Colonic mucosa (tissue), 4 donors: ENCODE measurements around the gene IL19. TPM values are rescaled to one million over a fixed set of nuclear protein-coding genes. Genes with fewer than 3 reads are reported as not detected.

Experiments used
- DNase-seq: peaks from one replicate; pipeline ENCODE4 v3.0.0-alpha.2; 2020
- H3K27ac ChIP-seq: fragments of 200-600 bp; one replicate; pipeline ENCODE4 v1.8.0; 2021
- H3K27me3 ChIP-seq: fragments of 200-600 bp; one replicate; pipeline ENCODE4 v1.8.0; 2021
- H3K36me3 ChIP-seq: fragments of 200-600 bp; one replicate; pipeline ENCODE4 v1.8.0; 2021
- H3K4me1 ChIP-seq: fragments of 200-600 bp; one replicate; pipeline ENCODE4 v1.8.0; 2021; ENCODE audit warnings: mild to moderate bottlenecking
- H3K4me3 ChIP-seq: fragments of 200-600 bp; one replicate; pipeline ENCODE4 v1.8.0; 2021
- H3K9ac ChIP-seq, 2 donors: one replicate each; pipeline ENCODE4 v1.7.0; 2013; ENCODE audit warnings: control low read depth in 2 of 2, low read depth in 2 of 2, low read length in 2 of 2
- H3K9me3 ChIP-seq: fragments of 200-600 bp; one replicate; pipeline ENCODE4 v1.8.0; 2021
- intact Hi-C: fragments of 100-400 bp; cut with DNase I; formaldehyde crosslinking; loops from one replicate; pipeline ENCODE4 v1.14.1; 2022
- total RNA-seq, 2 donors: library from RNA; stranded (reverse); fragmentation: NEBNext Ultra II Directional in 1 of 2; extraction: Animal tissue kit (Norgen Biotek cat#: 25700) in 1 of 2; gene quantifications; one replicate each; pipeline ENCODE4 v1.2.1, GENCODE V29; 2021
- TF ChIP-seq, protein P1 (sequence below): fragments of 200-600 bp; IDR thresholded peaks from one replicate; pipeline ENCODE4 v1.8.0; 2022; ENCODE audit warnings: antibody characterized with exemption, mild to moderate bottlenecking
- donor health status: healthy.
- donor health status: DM: no; HTN: no; CAD: no.
- donor health status: DM: no; HTN: no; CAD: no.

IL19 gene
- total RNA-seq, 2 donors from 2014 or later: 0.40 TPM; not detected in 1

DNA sequence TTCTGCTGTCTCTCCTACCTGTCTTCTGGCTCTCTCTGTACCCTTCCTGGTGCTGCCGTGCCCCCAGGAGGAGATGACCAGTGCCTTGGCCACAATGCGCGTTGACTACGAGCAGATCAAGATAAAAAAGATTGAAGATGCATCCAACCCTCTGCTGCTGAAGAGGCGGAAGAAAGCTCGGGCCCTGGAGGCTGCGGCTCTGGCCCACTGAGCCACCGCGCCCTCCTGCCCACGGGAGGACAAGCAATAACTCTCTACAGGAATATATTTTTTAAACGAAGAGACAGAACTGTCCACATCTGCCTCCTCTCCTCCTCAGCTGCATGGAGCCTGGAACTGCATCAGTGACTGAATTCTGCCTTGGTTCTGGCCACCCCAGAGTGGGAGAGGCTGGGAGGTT lies 38.1 kb upstream of the IL19 start:
- H3K4me1 ChIP-seq: no peaks in the 10 kb centered on the region
- no peak for DNase-seq
- H3K9ac ChIP-seq: no peak overlapping the region
- intact Hi-C loops: no loop called here
- peaks cover 10% of the 10 kb centered on the region for H3K36me3 ChIP-seq
- H3K4me3 ChIP-seq: no peak overlapping the region
- TF ChIP-seq, protein P1, sequence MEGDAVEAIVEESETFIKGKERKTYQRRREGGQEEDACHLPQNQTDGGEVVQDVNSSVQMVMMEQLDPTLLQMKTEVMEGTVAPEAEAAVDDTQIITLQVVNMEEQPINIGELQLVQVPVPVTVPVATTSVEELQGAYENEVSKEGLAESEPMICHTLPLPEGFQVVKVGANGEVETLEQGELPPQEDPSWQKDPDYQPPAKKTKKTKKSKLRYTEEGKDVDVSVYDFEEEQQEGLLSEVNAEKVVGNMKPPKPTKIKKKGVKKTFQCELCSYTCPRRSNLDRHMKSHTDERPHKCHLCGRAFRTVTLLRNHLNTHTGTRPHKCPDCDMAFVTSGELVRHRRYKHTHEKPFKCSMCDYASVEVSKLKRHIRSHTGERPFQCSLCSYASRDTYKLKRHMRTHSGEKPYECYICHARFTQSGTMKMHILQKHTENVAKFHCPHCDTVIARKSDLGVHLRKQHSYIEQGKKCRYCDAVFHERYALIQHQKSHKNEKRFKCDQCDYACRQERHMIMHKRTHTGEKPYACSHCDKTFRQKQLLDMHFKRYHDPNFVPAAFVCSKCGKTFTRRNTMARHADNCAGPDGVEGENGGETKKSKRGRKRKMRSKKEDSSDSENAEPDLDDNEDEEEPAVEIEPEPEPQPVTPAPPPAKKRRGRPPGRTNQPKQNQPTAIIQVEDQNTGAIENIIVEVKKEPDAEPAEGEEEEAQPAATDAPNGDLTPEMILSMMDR: no peak
- no peak overlapping the region for H3K27ac ChIP-seq
- H3K9me3 ChIP-seq: no peaks in the 10 kb centered on the region
- H3K27me3 ChIP-seq: no peaks in the 10 kb centered on the region

- H3K4me1 ChIP-seq: no peaks in the 10 kb centered on the region
- no peaks in the 10 kb centered on the region for H3K9me3 ChIP-seq
- H3K4me3 ChIP-seq: no peak overlapping the region
- TF ChIP-seq, protein P1: no peak
- DNase-seq: no peak
- H3K36me3 ChIP-seq: peaks cover 10% of the 10 kb centered on the region
- no peak overlapping the region for H3K9ac ChIP-seq
- no peak overlapping the region for H3K27ac ChIP-seq
- no peaks in the 10 kb centered on the region for H3K27me3 ChIP-seq
- intact Hi-C loops: no loop called here
Observed at GRCh38 chr1:206732992-206733391, 37.6 kb upstream of the IL19 start.

DNA sequence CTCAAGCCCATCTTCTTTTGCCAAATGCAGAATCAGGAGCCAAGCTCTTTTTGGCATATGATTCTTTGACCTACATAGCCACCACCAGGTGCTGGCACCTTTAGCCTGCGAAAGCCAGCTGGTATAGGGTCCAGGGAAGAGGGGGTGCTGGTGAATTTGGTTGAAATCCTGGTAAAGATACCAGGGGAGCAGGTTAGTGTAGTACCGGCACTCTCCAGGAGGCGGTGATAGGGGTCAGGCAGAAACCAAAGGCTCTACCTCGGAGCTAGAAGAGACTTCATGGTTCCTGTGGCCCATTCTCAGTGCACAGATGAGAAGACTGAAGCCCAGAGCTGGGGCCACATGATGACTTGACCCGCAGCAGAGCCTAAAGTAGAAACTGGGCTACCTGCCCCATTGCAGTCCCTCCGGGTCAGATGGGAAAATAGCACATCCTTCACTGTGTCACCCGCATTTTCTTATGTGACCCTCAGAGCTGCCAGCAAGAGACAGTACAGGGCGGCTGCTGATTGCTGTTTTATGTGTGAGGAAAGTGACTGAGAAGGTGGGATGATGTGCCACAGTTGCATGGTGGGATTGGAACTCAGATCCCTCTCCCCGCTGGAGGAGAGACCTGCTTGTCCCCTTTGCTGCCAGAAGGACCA lies 36.0 kb upstream of the IL19 start:
- TF ChIP-seq, protein P1: peak; percentile 77
- Histone ChIP-seq H3K4me1 (no peaks in the 10 kb centered on the region), H3K27me3 (no peaks in the 10 kb centered on the region), H3K9me3 (no peaks in the 10 kb centered on the region), H3K4me3 (no peak overlapping the region), H3K36me3 (peaks cover 10% of the 10 kb centered on the region), H3K9ac (no peak overlapping the region), H3K27ac (no peak overlapping the region)
- intact Hi-C loops: loop anchor here (5.0 kb wide), 1 partner anchor 248 kb away; no protein-coding TSS in a partner anchor
- DNase-seq: peak; percentile 75

DNA sequence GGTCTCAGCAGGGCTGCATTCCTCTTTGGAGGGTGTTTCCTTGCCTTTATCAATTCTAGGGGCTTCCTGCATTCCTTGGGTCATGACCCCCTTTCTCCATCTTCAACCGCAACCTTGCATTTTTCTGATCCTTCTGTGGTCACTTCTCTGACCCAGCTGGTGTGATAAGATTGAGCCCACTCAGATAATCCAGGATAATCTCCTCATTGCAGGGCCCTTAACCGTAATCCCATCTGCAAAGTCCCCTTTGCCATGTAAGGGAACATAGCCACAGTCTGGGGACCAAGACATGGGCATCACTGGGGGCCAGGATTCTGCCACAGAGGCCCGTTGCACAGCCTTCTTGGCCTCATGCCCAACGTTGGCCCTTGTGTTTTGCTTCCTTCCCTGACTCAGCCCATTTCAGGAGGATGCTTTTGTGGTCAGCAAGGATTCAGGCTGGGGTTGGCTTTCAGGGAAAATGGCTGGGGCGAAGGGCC lies 35.0 kb upstream of the IL19 start:
- Histone ChIP-seq H3K36me3 (peaks cover 10% of the 10 kb centered on the region), H3K27ac (no peak overlapping the region), H3K9ac (no peak overlapping the region), H3K4me3 (no peak overlapping the region), H3K4me1 (no peaks in the 10 kb centered on the region), H3K9me3 (no peaks in the 10 kb centered on the region), H3K27me3 (no peaks in the 10 kb centered on the region)
- intact Hi-C loops: loop anchor here (5.0 kb wide), 1 partner anchor 247 kb away; no protein-coding TSS in a partner anchor
- TF ChIP-seq, protein P1: no peak
- DNase-seq: no peak

DNA sequence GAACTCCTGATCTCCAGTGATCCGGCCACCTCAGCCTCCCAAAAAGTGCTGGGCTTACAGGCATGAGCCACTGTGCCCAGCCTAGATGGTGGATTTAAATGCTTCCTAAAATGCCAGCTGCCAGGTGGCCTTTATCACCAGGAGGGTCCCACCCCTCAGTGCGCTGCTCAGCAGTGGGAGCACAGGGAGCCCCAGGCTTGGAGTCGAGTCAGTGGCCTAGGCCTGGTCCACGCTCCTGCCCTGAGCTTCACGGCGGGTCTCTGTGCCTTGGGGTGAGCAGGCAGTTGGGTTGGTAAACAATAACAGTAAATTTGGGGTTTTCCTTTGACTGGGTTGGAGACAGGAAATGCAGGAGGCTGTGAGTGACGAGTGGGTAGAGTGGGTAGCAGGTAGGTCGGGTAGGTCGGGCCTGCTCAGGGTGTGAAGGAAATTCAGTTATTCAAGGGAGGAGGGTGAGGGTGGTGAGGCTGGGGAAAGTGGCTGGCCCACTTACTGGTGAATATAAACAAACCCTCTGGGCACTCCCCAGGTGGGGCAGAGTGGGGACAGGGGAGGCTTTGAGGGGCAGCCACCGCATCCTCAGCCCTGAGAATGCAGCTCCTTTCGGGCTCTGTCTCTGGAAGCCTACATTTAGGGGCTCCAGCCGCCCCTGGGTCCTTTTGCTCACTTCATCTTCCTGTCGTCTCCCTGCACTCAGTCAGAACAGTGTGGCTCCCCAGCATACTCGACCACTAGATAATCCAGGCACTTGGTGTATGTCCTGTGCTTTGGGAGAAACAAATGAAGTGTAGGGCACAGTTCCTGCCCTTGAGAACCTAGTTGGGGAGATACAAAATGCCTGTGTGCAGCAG lies 33.5 kb upstream of the IL19 start:
- no peak for DNase-seq
- intact Hi-C loops: loop anchor here (5.0 kb wide), 1 partner anchor 245 kb away; no protein-coding TSS in a partner anchor
- TF ChIP-seq, protein P1: no peak
- no peaks in the 10 kb centered on the region for H3K9me3 ChIP-seq
- H3K27ac ChIP-seq: no peak overlapping the region
- no peak overlapping the region for H3K9ac ChIP-seq
- no peaks in the 10 kb centered on the region for H3K27me3 ChIP-seq
- H3K36me3 ChIP-seq: peaks cover 8% of the 10 kb centered on the region
- H3K4me1 ChIP-seq: no peaks in the 10 kb centered on the region
- H3K4me3 ChIP-seq: no peak overlapping the region
